Measurements from ENCODE around the gene HAND1. TPM values are rescaled to one million over a fixed set of nuclear protein-coding genes. Genes with fewer than 3 reads are reported as not detected.

Gene HAND1
- total and polyA plus RNA-seq, 7 experiments from 2014 or later = not detected

GRCh38 chr5:154461531-154461930 is 16.5 kb downstream of the HAND1 start:
- DNase-seq (no peak), ATAC-seq (no peak)
- CTCF ChIA-PET = interaction anchor here (1.0 kb wide), 1 partner anchor 8 kb away, joined by 3 read pairs; no protein-coding TSS in a partner anchor
- Histone ChIP-seq H3K4me3 (ENCODE audit: low read length) (no peak overlapping the region), H3K4me1 (ENCODE audit: control insufficient read depth in 2 of 2, insufficient read depth in 2 of 2, low read length in 2 of 2) (no peaks in the 10 kb centered on the region), H3K27ac (ENCODE audit: low read depth, low read length) (no peak overlapping the region), H3K27me3 (ENCODE audit: control insufficient read depth in 2 of 2, insufficient read depth in 2 of 2, low read length in 2 of 2) (no peaks in the 10 kb centered on the region), H3K36me3 (ENCODE audit: control insufficient read depth in 2 of 3, insufficient read depth in 3 of 3, low read length in 3 of 3) (peaks cover 0 to 29% (median 4%) of the 10 kb centered on the region in 3 experiments), H3K9me3 (ENCODE audit: control insufficient read depth in 2 of 3, low read length in 3 of 3) (no peaks in the 10 kb centered on the region)
- POLR2A ChIA-PET = no interaction called here
- Mint-ChIP-seq H3K27ac (no peak overlapping the region), H3K4me3 (no peak overlapping the region), H3K9me3 (no peaks in the 10 kb centered on the region), H3K27me3 (peaks cover 0 to 11% (median 0%) of the 10 kb centered on the region in 5 donors), H3K4me1 (no peaks in the 10 kb centered on the region), H3K36me3 (peaks cover 7 to 36% (median 14%) of the 10 kb centered on the region in 5 donors)
- intact Hi-C loops (cut with micrococcal nuclease) = no loop called here

DNA sequence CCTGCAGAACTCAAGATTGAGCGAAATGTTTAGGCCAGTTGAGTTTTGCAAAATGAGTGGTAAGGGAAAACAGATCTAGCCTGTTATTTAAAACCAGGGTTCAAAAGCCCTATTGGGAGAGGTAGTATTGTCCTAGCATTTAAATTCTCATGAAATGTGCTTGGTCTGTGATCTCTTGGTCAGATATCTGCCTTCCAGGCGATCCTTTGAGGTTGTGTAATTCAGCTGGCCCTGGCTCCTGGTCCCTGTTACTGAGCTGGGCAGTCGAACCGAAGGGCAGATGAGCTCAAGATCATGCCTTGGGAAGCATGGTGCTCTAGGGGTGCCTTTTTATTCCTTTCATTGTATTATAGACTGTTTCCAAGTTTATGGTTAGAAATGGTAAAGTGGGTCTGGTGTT is 17.9 kb downstream of the HAND1 start:
- intact Hi-C loops (cut with micrococcal nuclease) = no loop called here
- peaks cover 3 to 43% (median 7%) of the 10 kb centered on the region in 3 experiments for H3K36me3 ChIP-seq (ENCODE audit: control insufficient read depth in 2 of 3, insufficient read depth in 3 of 3, low read length in 3 of 3)

GRCh38 chr5:154459015-154459414 is 19.0 kb downstream of the HAND1 start:
- H3K4me3 Mint-ChIP-seq = no peak overlapping the region
- Histone ChIP-seq H3K36me3 (ENCODE audit: control insufficient read depth in 2 of 3, insufficient read depth in 3 of 3, low read length in 3 of 3) (peaks cover 3 to 54% (median 7%) of the 10 kb centered on the region in 3 experiments), H3K4me1 (ENCODE audit: control insufficient read depth in 2 of 2, insufficient read depth in 2 of 2, low read length in 2 of 2) (no peaks in the 10 kb centered on the region), H3K4me3 (ENCODE audit: low read length) (no peak overlapping the region), H3K27ac (ENCODE audit: low read depth, low read length) (no peak overlapping the region), H3K27me3 (ENCODE audit: control insufficient read depth in 2 of 2, insufficient read depth in 2 of 2, low read length in 2 of 2) (no peaks in the 10 kb centered on the region), H3K9me3 (ENCODE audit: control insufficient read depth in 2 of 3, low read length in 3 of 3) (no peaks in the 10 kb centered on the region)
- H3K27me3 Mint-ChIP-seq = no peaks in the 10 kb centered on the region
- no peak for DNase-seq
- peaks cover 15 to 51% (median 24%) of the 10 kb centered on the region in 5 donors for H3K36me3 Mint-ChIP-seq
- no peak overlapping the region for H3K27ac Mint-ChIP-seq
- ChIA-PET POLR2A (no interaction called here), CTCF (interaction anchor here (1.3 kb wide), 1 partner anchor 8 kb away, joined by 3 read pairs; no protein-coding TSS in a partner anchor)
- intact Hi-C loops (cut with micrococcal nuclease) = no loop called here
- ATAC-seq = no peak
- H3K9me3 Mint-ChIP-seq = no peaks in the 10 kb centered on the region
- H3K4me1 Mint-ChIP-seq = no peaks in the 10 kb centered on the region

More for the DNA sequence above, 17.9 kb downstream of the HAND1 start:
- Histone ChIP-seq H3K27ac (ENCODE audit: low read depth, low read length) (no peak overlapping the region), H3K27me3 (ENCODE audit: control insufficient read depth in 2 of 2, insufficient read depth in 2 of 2, low read length in 2 of 2) (no peaks in the 10 kb centered on the region), H3K4me3 (ENCODE audit: low read length) (no peak overlapping the region), H3K4me1 (ENCODE audit: control insufficient read depth in 2 of 2, insufficient read depth in 2 of 2, low read length in 2 of 2) (no peaks in the 10 kb centered on the region), H3K9me3 (ENCODE audit: control insufficient read depth in 2 of 3, low read length in 3 of 3) (no peaks in the 10 kb centered on the region)
- ChIA-PET POLR2A (no interaction called here), CTCF (interaction anchor here (0.7 kb wide), 1 partner anchor 12 kb away, joined by 6 read pairs; no protein-coding TSS in a partner anchor)
- Mint-ChIP-seq H3K4me3 (no peak overlapping the region), H3K9me3 (no peaks in the 10 kb centered on the region), H3K4me1 (no peaks in the 10 kb centered on the region), H3K27me3 (peaks cover 0 to 2% (median 0%) of the 10 kb centered on the region in 5 donors), H3K36me3 (peaks cover 15 to 46% (median 18%) of the 10 kb centered on the region in 5 donors), H3K27ac (no peak overlapping the region)
- ATAC-seq (no peak), DNase-seq (no peak)

DNA sequence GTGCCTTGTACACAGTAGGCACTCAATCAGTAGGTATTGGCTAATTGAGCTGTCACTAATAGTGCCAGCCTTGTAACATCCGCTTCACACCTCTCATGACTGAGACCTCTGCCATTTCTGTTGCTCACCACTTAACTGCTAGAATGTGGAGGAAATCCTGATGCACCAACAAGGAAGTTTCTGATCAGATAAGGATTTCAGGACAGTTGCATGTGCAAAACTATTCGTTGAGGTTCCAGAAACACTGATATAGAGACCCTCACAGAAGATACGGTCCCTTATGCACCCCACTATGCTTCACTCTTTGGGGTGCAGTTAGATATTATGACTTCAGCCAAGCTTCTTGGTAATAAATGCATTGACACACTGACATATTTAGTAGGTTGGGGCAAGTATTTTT is 21.5 kb downstream of the HAND1 start:
- Mint-ChIP-seq H3K4me3 (no peak overlapping the region), H3K27me3 (no peaks in the 10 kb centered on the region), H3K9me3 (no peaks in the 10 kb centered on the region), H3K27ac (no peak overlapping the region), H3K4me1 (peaks cover 0 to 11% (median 0%) of the 10 kb centered on the region in 7 donors), H3K36me3 (peaks cover 30 to 62% (median 41%) of the 10 kb centered on the region in 5 donors)
- ATAC-seq (no peak), DNase-seq (no peak)
- ChIA-PET CTCF (no interaction called here), POLR2A (no interaction called here)
- no peaks in the 10 kb centered on the region for H3K27me3 ChIP-seq (ENCODE audit: control insufficient read depth in 2 of 2, insufficient read depth in 2 of 2, low read length in 2 of 2)
- H3K27ac ChIP-seq (ENCODE audit: low read depth, low read length) = no peak overlapping the region
- intact Hi-C loops (cut with micrococcal nuclease) = no loop called here
- H3K4me3 ChIP-seq (ENCODE audit: low read length) = no peak overlapping the region
- no peaks in the 10 kb centered on the region for H3K9me3 ChIP-seq (ENCODE audit: control insufficient read depth in 2 of 3, low read length in 3 of 3)
- H3K4me1 ChIP-seq (ENCODE audit: control insufficient read depth in 2 of 2, insufficient read depth in 2 of 2, low read length in 2 of 2) = no peaks in the 10 kb centered on the region
- peaks cover 3 to 78% (median 17%) of the 10 kb centered on the region in 3 experiments for H3K36me3 ChIP-seq (ENCODE audit: control insufficient read depth in 2 of 3, insufficient read depth in 3 of 3, low read length in 3 of 3)

- no peak overlapping the region for H3K27ac ChIP-seq (ENCODE audit: low read depth, low read length)
- ATAC-seq = no peak
- ChIA-PET POLR2A (no interaction called here), CTCF (interaction anchor here (1.5 kb wide), 1 partner anchor 13 kb away, joined by 3 read pairs; no protein-coding TSS in a partner anchor)
- Mint-ChIP-seq H3K36me3 (peaks cover 30 to 66% (median 45%) of the 10 kb centered on the region in 5 donors), H3K9me3 (peaks cover 0 to 3% (median 0%) of the 10 kb centered on the region in 11 donors), H3K4me3 (no peak overlapping the region), H3K27me3 (no peaks in the 10 kb centered on the region), H3K27ac (no peak overlapping the region), H3K4me1 (peaks cover under 1 to 11% (median 3%) of the 10 kb centered on the region in 7 donors)
- DNase-seq = no peak
- intact Hi-C loops (cut with micrococcal nuclease) = no loop called here
- H3K4me1 ChIP-seq (ENCODE audit: control insufficient read depth in 2 of 2, insufficient read depth in 2 of 2, low read length in 2 of 2) = no peaks in the 10 kb centered on the region
- H3K4me3 ChIP-seq (ENCODE audit: low read length) = no peak overlapping the region
- no peaks in the 10 kb centered on the region for H3K9me3 ChIP-seq (ENCODE audit: control insufficient read depth in 2 of 3, low read length in 3 of 3)
- H3K36me3 ChIP-seq (ENCODE audit: control insufficient read depth in 2 of 3, insufficient read depth in 3 of 3, low read length in 3 of 3) = peaks cover 3 to 88% (median 26%) of the 10 kb centered on the region in 3 experiments
- H3K27me3 ChIP-seq (ENCODE audit: control insufficient read depth in 2 of 2, insufficient read depth in 2 of 2, low read length in 2 of 2) = no peaks in the 10 kb centered on the region
Observed at GRCh38 chr5:154455585-154455984, 22.4 kb downstream of the HAND1 start.

GRCh38 chr5:154451957-154452356 is 26.1 kb downstream of the HAND1 start:
- no peaks in the 10 kb centered on the region for H3K9me3 ChIP-seq (ENCODE audit: control insufficient read depth in 2 of 3, low read length in 3 of 3)
- no peak overlapping the region for H3K4me3 ChIP-seq (ENCODE audit: low read length)
- no peaks in the 10 kb centered on the region for H3K27me3 ChIP-seq (ENCODE audit: control insufficient read depth in 2 of 2, insufficient read depth in 2 of 2, low read length in 2 of 2)
- peaks cover 0 to 3% (median 0%) of the 10 kb centered on the region in 11 donors for H3K9me3 Mint-ChIP-seq
- H3K4me1 ChIP-seq (ENCODE audit: control insufficient read depth in 2 of 2, insufficient read depth in 2 of 2, low read length in 2 of 2) = peaks cover 16 to 25% of the 10 kb centered on the region in 2 donors
- H3K36me3 Mint-ChIP-seq = peaks cover 21 to 50% (median 35%) of the 10 kb centered on the region in 5 donors
- peaks cover 17 to 39% (median 37%) of the 10 kb centered on the region in 7 donors for H3K4me1 Mint-ChIP-seq
- H3K27me3 Mint-ChIP-seq = no peaks in the 10 kb centered on the region
- no peak for ATAC-seq
- DNase-seq = no peak
- CTCF ChIA-PET = no interaction called here
- intact Hi-C loops (cut with micrococcal nuclease) = no loop called here
- H3K36me3 ChIP-seq (ENCODE audit: control insufficient read depth in 2 of 3, insufficient read depth in 3 of 3, low read length in 3 of 3) = peaks cover 3 to 63% (median 26%) of the 10 kb centered on the region in 3 experiments
- POLR2A ChIA-PET = interaction anchor here (0.6 kb wide), 1 partner anchor 14 kb away, joined by 3 read pairs; no protein-coding TSS in a partner anchor
- no peak overlapping the region for H3K27ac ChIP-seq (ENCODE audit: low read depth, low read length)
- no peak overlapping the region for H3K4me3 Mint-ChIP-seq
- H3K27ac Mint-ChIP-seq = no peak overlapping the region

DNA sequence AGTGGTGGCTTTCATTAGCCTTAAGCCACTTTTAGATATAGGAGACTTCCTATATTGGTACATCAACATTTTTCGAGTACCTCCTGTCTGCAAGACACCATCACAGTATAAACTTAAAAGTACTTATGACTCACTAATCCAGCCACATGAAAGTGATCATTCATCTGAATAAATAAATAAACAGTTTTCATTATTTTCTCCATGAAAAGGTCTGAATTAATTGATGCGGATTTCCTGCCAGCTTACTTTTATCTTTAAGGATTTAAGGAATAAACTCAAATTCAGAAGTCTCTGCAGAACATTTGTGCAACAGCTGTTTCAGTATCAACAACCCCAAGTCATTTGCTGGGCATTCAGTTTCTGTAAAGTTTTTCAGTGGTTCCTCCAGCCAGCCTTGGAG is 28.2 kb downstream of the HAND1 start:
- no peak overlapping the region for H3K4me3 ChIP-seq (ENCODE audit: low read length)
- H3K4me3 Mint-ChIP-seq = peak overlapping the region in 2 of 10 donors; percentile 92 to 96
- H3K36me3 ChIP-seq (ENCODE audit: control insufficient read depth in 2 of 3, insufficient read depth in 3 of 3, low read length in 3 of 3) = peaks cover 0 to 46% (median 19%) of the 10 kb centered on the region in 3 experiments
- ATAC-seq (no peak), DNase-seq (no peak)
- H3K9me3 Mint-ChIP-seq = peaks cover 0 to 3% (median 0%) of the 10 kb centered on the region in 11 donors
- H3K27ac Mint-ChIP-seq = no peak overlapping the region
- H3K4me1 ChIP-seq (ENCODE audit: control insufficient read depth in 2 of 2, insufficient read depth in 2 of 2, low read length in 2 of 2) = peaks cover 16 to 28% of the 10 kb centered on the region in 2 donors
- ChIA-PET POLR2A (no interaction called here), CTCF (no interaction called here)
- peaks cover 24 to 48% (median 47%) of the 10 kb centered on the region in 7 donors for H3K4me1 Mint-ChIP-seq
- no peak overlapping the region for H3K27ac ChIP-seq (ENCODE audit: low read depth, low read length)
- no peaks in the 10 kb centered on the region for H3K27me3 ChIP-seq (ENCODE audit: control insufficient read depth in 2 of 2, insufficient read depth in 2 of 2, low read length in 2 of 2)
- intact Hi-C loops (cut with micrococcal nuclease) = loop anchor here in 1 of 2 donors (5.0 kb wide), 1 partner anchor 42 kb away; no protein-coding TSS in a partner anchor
- no peaks in the 10 kb centered on the region for H3K27me3 Mint-ChIP-seq
- H3K36me3 Mint-ChIP-seq = peaks cover 19 to 36% (median 26%) of the 10 kb centered on the region in 5 donors
- no peaks in the 10 kb centered on the region for H3K9me3 ChIP-seq (ENCODE audit: control insufficient read depth in 2 of 3, low read length in 3 of 3)
